Stimulated activated CD4-positive, alpha-beta T cell treated with anti-CD3 and anti-CD28 coated beads, Interleukin-12 subunit alpha, Interleukin-12 subunit beta, amount 100 ng/mL, for 24 hours (primary cell): ENCODE results near the gene NLN.
"Not testable (repeated sequence)": the region's sequence is repeated elsewhere in the genome, so short reads cannot be mapped to it uniquely, and the experiment has no call there.

ENCODE experiments used
- DNase-seq, 2 experiments: peaks; one replicate each; pipeline ENCODE4 v3.0.0-alpha.2; 2020; ENCODE audit warnings: low read depth in 2 of 2

The NLN gene

GRCh38 chr5:65832152-65832551 lies 110.1 kb downstream of the NLN start:
- no peak for DNase-seq

- no peak for DNase-seq
Observed at GRCh38 chr5:65832603-65833228, 110.7 kb downstream of the NLN start.

- DNase-seq = no peak
Observed at GRCh38 chr5:65833780-65834179, 111.8 kb downstream of the NLN start.

GRCh38 chr5:65834306-65834705 lies 112.3 kb downstream of the NLN start:
- no peak for DNase-seq

- DNase-seq = no peak
Observed at GRCh38 chr5:65835191-65835590, 113.2 kb downstream of the NLN start.

- no peak for DNase-seq
Observed at GRCh38 chr5:65837139-65837538, 115.1 kb downstream of the NLN start.

GRCh38 chr5:65839170-65839569 lies 117.2 kb downstream of the NLN start:
- DNase-seq = not testable (repeated sequence)

- DNase-seq = no peak
Observed at GRCh38 chr5:65840071-65840470, 118.1 kb downstream of the NLN start.

GRCh38 chr5:65844763-65845162 lies 122.8 kb downstream of the NLN start:
- not testable (repeated sequence) for DNase-seq

GRCh38 chr5:65846101-65846500 lies 124.1 kb downstream of the NLN start:
- no peak for DNase-seq

- not testable (repeated sequence) for DNase-seq
Observed at GRCh38 chr5:65847019-65847418, 125.0 kb downstream of the NLN start.

- not testable (repeated sequence) for DNase-seq
Observed at GRCh38 chr5:65849918-65850317, 127.9 kb downstream of the NLN start.

- no peak for DNase-seq
Observed at GRCh38 chr5:65854925-65855324, 132.9 kb downstream of the NLN start.

- no peak for DNase-seq
Observed at GRCh38 chr5:65855766-65856315, 133.8 kb downstream of the NLN start.

GRCh38 chr5:65856520-65856919 lies 134.5 kb downstream of the NLN start:
- no peak for DNase-seq

GRCh38 chr5:65858316-65858715 lies 136.3 kb downstream of the NLN start:
- DNase-seq = no peak

GRCh38 chr5:65861830-65862241 lies 139.8 kb downstream of the NLN start:
- no peak for DNase-seq

- DNase-seq = no peak
Observed at GRCh38 chr5:65862384-65862783, 140.4 kb downstream of the NLN start.

- no peak for DNase-seq
Observed at GRCh38 chr5:65863747-65864146, 141.7 kb downstream of the NLN start.

- DNase-seq = no peak
Observed at GRCh38 chr5:65866837-65867521, 145.0 kb downstream of the NLN start.

- DNase-seq = no peak
Observed at GRCh38 chr5:65867542-65868195, 145.7 kb downstream of the NLN start.

- DNase-seq = no peak
Observed at GRCh38 chr5:65868509-65868908, 146.5 kb downstream of the NLN start.

- no peak for DNase-seq
Observed at GRCh38 chr5:65871182-65871581, 149.2 kb downstream of the NLN start.
